HepG2 (cell line): ENCODE measurements around the gene DAPP1. TPM values are rescaled to one million over a fixed set of nuclear protein-coding genes. Genes with fewer than 3 reads are reported as not detected.

Experiments used
- ATAC-seq: fragments of 200-7000 bp; cut with Tn5 transposase; 3 replicates; pipeline ENCODE4 v1.9.1; 2020; ENCODE audit warnings: mild to moderate bottlenecking, moderate library complexity
- Bru-seq: library from RNA; stranded (reverse); fragments of 400-500 nt; gene quantifications from one replicate; lab custom pipeline; 2021; lab: Mats Ljungman, UMichigan
- BruChase-seq, 2 experiments: library from RNA; stranded (reverse); fragments of 400-500 nt; gene quantifications; one replicate each; lab custom pipeline; 2021; lab: Mats Ljungman, UMichigan
- BruUV-seq: library from RNA; stranded (reverse); fragments of 400-500 nt; replicated peaks from 2 replicates; lab custom pipeline; 2021; lab: Mats Ljungman, UMichigan
- CTCF ChIA-PET: fragments of 300-600 bp; formaldehyde crosslinking; extraction: SDS; loops from one replicate; lab custom pipeline; 2021; ENCODE audit warnings: low total read pairs, inconsistent platforms, low intra/inter-chr PET ratio; lab: Yijun Ruan, JAX
- POLR2A ChIA-PET: fragments of 350-600 bp; sonication (Branson Sonifier 250); formaldehyde crosslinking; loops from one replicate; lab custom pipeline; 2020; ENCODE audit warnings: antibody characterized with exemption, inconsistent platforms; lab: Yijun Ruan, JAX
- DNase-seq: peaks from one replicate; pipeline ENCODE4 v3.0.0-alpha.2; 2015; ENCODE audit warnings: low spot score
- FAIRE-seq: peaks from 3 replicates; lab custom pipeline; 2011; peaks lifted over from hg19 to GRCh38; lab: Jason Lieb, UNC
- H2AFZ ChIP-seq: one replicate; pipeline ENCODE4 v1.6.1; 2011; ENCODE audit warnings: low read length, inconsistent platforms
- H3K27ac ChIP-seq: fragments of 300-600 bp; 3 replicates; pipeline ENCODE4 v1.8.0; 2011; ENCODE audit warnings: mixed run types, mild to moderate bottlenecking, mixed read lengths, low read length, inconsistent platforms; ENCODE audit not compliant: insufficient read depth; ENCODE audit errors: extremely low read length
- H3K27me3 ChIP-seq, 2 experiments: fragments of 200-600 bp in 1 of 2; 2 replicates in 1 of 2; 3 replicates in 1 of 2; pipeline versions ENCODE4 v1.6.0 to v1.8.0; 2011; ENCODE audit warnings: low read length in 2 of 2, mild to moderate bottlenecking in 2 of 2, moderate library complexity in 2 of 2, inconsistent platforms in 1 of 2; ENCODE audit not compliant: insufficient read depth in 2 of 2, control insufficient read depth in 1 of 2
- H3K36me3 ChIP-seq, 2 experiments: fragments of 200-600 bp in 1 of 2; replicated peaks in 1 of 2; 2 replicates in 1 of 2; 3 replicates in 1 of 2; pipeline versions ENCODE4 v1.5.1 to v1.8.0; 2011; ENCODE audit warnings: low read length in 2 of 2, inconsistent platforms in 1 of 2; ENCODE audit not compliant: insufficient read depth in 2 of 2, control insufficient read depth in 1 of 2
- H3K4me1 ChIP-seq: 2 replicates; pipeline ENCODE4 v1.5.1; 2012; ENCODE audit warnings: low read length, inconsistent platforms; ENCODE audit not compliant: insufficient read depth
- H3K4me2 ChIP-seq: 2 replicates; pipeline ENCODE4 v1.6.0; 2011; ENCODE audit warnings: low read depth, low read length, inconsistent platforms
- H3K4me3 ChIP-seq, 3 experiments: fragments of 200-600 bp in 1 of 3; sonication (generic), shearing (Covaris generic) in 1 of 3; replicated peaks in 1 of 3; 2 replicates each; pipeline ENCODE4 v1.5.1; 2011 to 2016; ENCODE audit warnings: low read length in 3 of 3, inconsistent platforms in 2 of 3, low read depth in 2 of 3, mild to moderate bottlenecking in 2 of 3, control low read depth in 1 of 3, mixed read lengths in 1 of 3; ENCODE audit not compliant: insufficient read depth in 1 of 3
- H3K79me2 ChIP-seq: one replicate; pipeline ENCODE4 v1.6.1; 2011; ENCODE audit warnings: low read length, inconsistent platforms; ENCODE audit not compliant: insufficient read depth
- H3K9ac ChIP-seq: 2 replicates; pipeline ENCODE4 v1.6.0; 2011; ENCODE audit warnings: mild to moderate bottlenecking, low read depth, low read length, inconsistent platforms; ENCODE audit not compliant: insufficient read depth
- H3K9me3 ChIP-seq: 2 replicates; pipeline ENCODE4 v1.5.1; 2012; ENCODE audit warnings: mild to moderate bottlenecking, low read length
- H4K20me1 ChIP-seq: 2 replicates; pipeline ENCODE4 v1.6.0; 2011; ENCODE audit warnings: inconsistent platforms, mild to moderate bottlenecking, low read length, moderate library complexity; ENCODE audit not compliant: insufficient read depth
- CBX5 ChIP-seq: sonication (generic); formaldehyde crosslinking; IDR thresholded peaks from 2 replicates; pipeline ENCODE4 v1.4.0; 2020; ENCODE audit warnings: missing genetic modification reagents, borderline replicate concordance
- E2F1 ChIP-seq: sonication (generic); formaldehyde crosslinking; IDR thresholded peaks from 2 replicates; pipeline ENCODE4 v1.5.0; 2020; ENCODE audit warnings: missing genetic modification reagents
- NKX3-1 ChIP-seq: sonication (generic); formaldehyde crosslinking; IDR thresholded peaks from 2 replicates; pipeline ENCODE4 v1.5.0; 2020; ENCODE audit warnings: missing genetic modification reagents
- POLR2A ChIP-seq, 2 experiments: IDR thresholded peaks; 2 replicates each; pipeline ENCODE4 v1.6.1; 2011; ENCODE audit warnings: low read depth in 2 of 2, low read length in 2 of 2, mild to moderate bottlenecking in 1 of 2, moderate library complexity in 1 of 2; ENCODE audit not compliant: insufficient read depth in 1 of 2
- TGIF2 ChIP-seq: IDR thresholded peaks from 2 replicates; pipeline ENCODE4 v1.6.1; 2016; ENCODE audit warnings: control low read depth, missing compliant biosample characterization
- ZNF780A ChIP-seq: sonication (generic); formaldehyde crosslinking; IDR thresholded peaks from 2 replicates; pipeline ENCODE4 v1.8.0; 2022; ENCODE audit warnings: mild to moderate bottlenecking, missing genetic modification reagents, moderate library complexity
- ZNF883 ChIP-seq: sonication (generic); formaldehyde crosslinking; IDR thresholded peaks from 2 replicates; pipeline ENCODE4 v1.5.1; 2020; ENCODE audit warnings: mild to moderate bottlenecking, missing genetic modification reagents; ENCODE audit errors: not compliant biosample characterization
- WGBS: methylation state at CpG from one replicate; pipeline ENCODE4 v1.1.6; 2017; ENCODE audit warnings: low lambda C conversion rate; 5-methylcytosine and 5-hydroxymethylcytosine counted together
- in situ Hi-C: cut with HindIII; loops from 2 replicates; pipeline ENCODE4 v1.10.0; 2017; ENCODE audit warnings: low pct_unique_long_range_greater_than_20kb; ENCODE audit not compliant: extremely low pct_ligation_motif_present
- intact Hi-C: fragments of 100-400 bp; cut with micrococcal nuclease; formaldehyde crosslinking; loops from one replicate; pipeline ENCODE4 v1.10.0; 2022; ENCODE audit not compliant: unreplicated experiment
- long read RNA-seq, 2 experiments: library from RNA in 1 of 2; library from polyadenylated mRNA in 1 of 2; stranded (forward) in 1 of 2; unstranded in 1 of 2; transcript quantifications; one replicate each; pipeline ENCODE4 v2.0.0, GENCODE V29; 2019 to 2022
- polyA minus RNA-seq, 3 experiments: library from RNA; depleted of rRNA, polyadenylated mRNA; stranded (reverse); fragments of >200 nt; gene quantifications; 2 replicates each; pipeline ENCODE4 v1.2.3, GENCODE V29; 2011; ENCODE audit warnings: low replicate concordance in 1 of 3
- polyA plus RNA-seq, 8 experiments: library from polyadenylated mRNA; depleted of rRNA in 3 of 8; stranded (reverse) in 7 of 8; unstranded in 1 of 8; fragments of >200 nt; fragmentation: Illumina TruSeq in 4 of 8; extraction: Trizol in 4 of 8; gene quantifications; 2 replicates each; pipeline versions ENCODE4 v1.2.1 to v1.2.3, GENCODE V29; 2011 to 2016; ENCODE audit warnings: low read depth in 4 of 8, missing spikeins in 1 of 8, mixed read lengths in 1 of 8; ENCODE audit not compliant: insufficient read depth in 1 of 8
- total RNA-seq, 5 experiments: library from RNA; depleted of rRNA; stranded (reverse); fragments of >200 nt; fragmentation: Illumina TruSeq; extraction: Trizol; gene quantifications; 2 replicates each; pipeline ENCODE4 v1.2.3, GENCODE V29; 2016; ENCODE audit warnings: low read depth in 1 of 5
- TF ChIP-seq, protein P1 (sequence below): sonication (generic); formaldehyde crosslinking; IDR thresholded peaks from 2 replicates; pipeline ENCODE4 v1.9.0; 2021; ENCODE audit warnings: missing genetic modification reagents, borderline replicate concordance
- TF ChIP-seq, protein P2 (sequence below): sonication (generic); formaldehyde crosslinking; IDR thresholded peaks from 2 replicates; pipeline ENCODE4 v1.5.1; 2020; ENCODE audit warnings: missing genetic modification reagents, mild to moderate bottlenecking, borderline replicate concordance
- TF ChIP-seq, protein P3 (sequence below): IDR thresholded peaks from 2 replicates; pipeline ENCODE4 v1.6.1; 2016; ENCODE audit warnings: missing biosample characterization, missing genetic modification reagents, low read depth

DAPP1 gene
- total RNA-seq (2016; rRNA removed; fragmentation: Illumina TruSeq; extraction: Trizol) (not detected in 2 replicates), polyA plus RNA-seq (2011; rRNA removed) (not detected in 2 replicates), polyA minus RNA-seq (2011; rRNA and poly(A)+ RNA removed; ENCODE audit: low replicate concordance) (0.19 TPM in 1 of 2 replicates, not detected in the other), Bru-seq, nascent RNA (percentile 10 among the genes with signal in this experiment), BruChase-seq, experiment 1, labeled RNA remaining after a 6-hour chase (percentile 13 among the genes with signal in this experiment), BruChase-seq, experiment 2, labeled RNA remaining after a 2-hour chase (percentile 10 among the genes with signal in this experiment)
- not detected in 2 replicates for total RNA-seq (2016; cell fraction: cytosol; rRNA removed; fragmentation: Illumina TruSeq; extraction: Trizol; ENCODE audit: low read depth)
- not detected in 2 replicates for total RNA-seq (2016; cell fraction: insoluble cytoplasmic fraction; rRNA removed; fragmentation: Illumina TruSeq; extraction: Trizol)
- not detected in 2 replicates for total RNA-seq (2016; cell fraction: membrane; rRNA removed; fragmentation: Illumina TruSeq; extraction: Trizol)
- total RNA-seq (2016; cell fraction: nucleus; rRNA removed; fragmentation: Illumina TruSeq; extraction: Trizol): not detected in 2 replicates
- not detected in 2 replicates for polyA plus RNA-seq (2011; cell fraction: cytosol; rRNA removed)
- not detected in 2 replicates for polyA plus RNA-seq (2011; cell fraction: nucleus; rRNA removed)
- not detected in 2 replicates for polyA plus RNA-seq (2012)
- not detected in 2 replicates for polyA plus RNA-seq (2016; cell fraction: cytosol; fragmentation: Illumina TruSeq; extraction: Trizol; ENCODE audit: low read depth)
- not detected in 2 replicates for polyA plus RNA-seq (2016; cell fraction: insoluble cytoplasmic fraction; fragmentation: Illumina TruSeq; extraction: Trizol; ENCODE audit: low read depth)
- not detected in 2 replicates for polyA plus RNA-seq (2016; cell fraction: membrane; fragmentation: Illumina TruSeq; extraction: Trizol; ENCODE audit: low read depth)
- polyA plus RNA-seq (2016; cell fraction: nucleus; fragmentation: Illumina TruSeq; extraction: Trizol; ENCODE audit: insufficient read depth, low read depth): not detected in 2 replicates
- polyA minus RNA-seq (2011; cell fraction: cytosol; rRNA and poly(A)+ RNA removed): not detected in 2 replicates
- not detected in 2 replicates for polyA minus RNA-seq (2011; cell fraction: nucleus; rRNA and poly(A)+ RNA removed)
- long read RNA-seq, experiment 1: 0 reads
- long read RNA-seq, experiment 2: 0 reads

GRCh38 chr4:99816545-99817308, at the start of gene DAPP1:
Gene DAPP1 (plus strand): TSS chr4:99816827. CDS start chr4:99816914, 87 bp downstream.
- Histone ChIP-seq H3K4me2 (no peak within 1 kb of the TSS), H3K9ac (no peak within 1 kb of the TSS)
- POLR2A ChIA-PET: no interaction called here
- TF ChIP-seq CBX5 (CRISPR knock-in tag) (no peak), ZNF883 (CRISPR knock-in tag) (no peak), TGIF2 (no peak), E2F1 (CRISPR knock-in tag) (no peak), ZNF780A (CRISPR knock-in tag) (no peak), NKX3-1 (CRISPR knock-in tag) (no peak), POLR2A (IDR thresholded peaks at IDR 0.05; ENCODE audit: insufficient read depth in 1 of 2, low read depth in 2 of 2, low read length in 2 of 2) (no peak)
- TF ChIP-seq, protein P1, sequence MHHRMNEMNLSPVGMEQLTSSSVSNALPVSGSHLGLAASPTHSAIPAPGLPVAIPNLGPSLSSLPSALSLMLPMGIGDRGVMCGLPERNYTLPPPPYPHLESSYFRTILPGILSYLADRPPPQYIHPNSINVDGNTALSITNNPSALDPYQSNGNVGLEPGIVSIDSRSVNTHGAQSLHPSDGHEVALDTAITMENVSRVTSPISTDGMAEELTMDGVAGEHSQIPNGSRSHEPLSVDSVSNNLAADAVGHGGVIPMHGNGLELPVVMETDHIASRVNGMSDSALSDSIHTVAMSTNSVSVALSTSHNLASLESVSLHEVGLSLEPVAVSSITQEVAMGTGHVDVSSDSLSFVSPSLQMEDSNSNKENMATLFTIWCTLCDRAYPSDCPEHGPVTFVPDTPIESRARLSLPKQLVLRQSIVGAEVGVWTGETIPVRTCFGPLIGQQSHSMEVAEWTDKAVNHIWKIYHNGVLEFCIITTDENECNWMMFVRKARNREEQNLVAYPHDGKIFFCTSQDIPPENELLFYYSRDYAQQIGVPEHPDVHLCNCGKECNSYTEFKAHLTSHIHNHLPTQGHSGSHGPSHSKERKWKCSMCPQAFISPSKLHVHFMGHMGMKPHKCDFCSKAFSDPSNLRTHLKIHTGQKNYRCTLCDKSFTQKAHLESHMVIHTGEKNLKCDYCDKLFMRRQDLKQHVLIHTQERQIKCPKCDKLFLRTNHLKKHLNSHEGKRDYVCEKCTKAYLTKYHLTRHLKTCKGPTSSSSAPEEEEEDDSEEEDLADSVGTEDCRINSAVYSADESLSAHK (CRISPR knock-in tag): no peak
- TF ChIP-seq, protein P2, sequence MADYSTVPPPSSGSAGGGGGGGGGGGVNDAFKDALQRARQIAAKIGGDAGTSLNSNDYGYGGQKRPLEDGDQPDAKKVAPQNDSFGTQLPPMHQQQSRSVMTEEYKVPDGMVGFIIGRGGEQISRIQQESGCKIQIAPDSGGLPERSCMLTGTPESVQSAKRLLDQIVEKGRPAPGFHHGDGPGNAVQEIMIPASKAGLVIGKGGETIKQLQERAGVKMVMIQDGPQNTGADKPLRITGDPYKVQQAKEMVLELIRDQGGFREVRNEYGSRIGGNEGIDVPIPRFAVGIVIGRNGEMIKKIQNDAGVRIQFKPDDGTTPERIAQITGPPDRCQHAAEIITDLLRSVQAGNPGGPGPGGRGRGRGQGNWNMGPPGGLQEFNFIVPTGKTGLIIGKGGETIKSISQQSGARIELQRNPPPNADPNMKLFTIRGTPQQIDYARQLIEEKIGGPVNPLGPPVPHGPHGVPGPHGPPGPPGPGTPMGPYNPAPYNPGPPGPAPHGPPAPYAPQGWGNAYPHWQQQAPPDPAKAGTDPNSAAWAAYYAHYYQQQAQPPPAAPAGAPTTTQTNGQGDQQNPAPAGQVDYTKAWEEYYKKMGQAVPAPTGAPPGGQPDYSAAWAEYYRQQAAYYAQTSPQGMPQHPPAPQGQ (CRISPR knock-in tag): no peak
- TF ChIP-seq, protein P3, sequence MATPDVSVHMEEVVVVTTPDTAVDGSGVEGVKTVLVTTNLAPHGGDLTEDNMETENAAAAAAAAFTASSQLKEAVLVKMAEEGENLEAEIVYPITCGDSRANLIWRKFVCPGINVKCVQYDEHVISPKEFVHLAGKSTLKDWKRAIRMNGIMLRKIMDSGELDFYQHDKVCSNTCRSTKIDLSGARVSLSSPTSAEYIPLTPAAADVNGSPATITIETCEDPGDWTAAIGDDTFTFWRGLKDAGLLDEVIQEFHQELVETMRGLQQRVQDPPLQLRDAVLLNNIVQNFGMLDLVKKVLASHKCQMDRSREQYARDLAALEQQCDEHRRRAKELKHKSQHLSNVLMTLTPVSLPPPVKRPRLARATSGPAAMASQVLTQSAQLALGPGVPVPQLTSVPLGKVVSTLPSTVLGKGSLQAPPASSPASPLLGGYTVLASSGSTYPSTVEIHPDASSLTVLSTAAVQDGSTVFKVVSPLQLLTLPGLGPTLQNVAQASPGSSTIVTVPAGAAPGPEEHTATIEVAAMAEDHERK (CRISPR knock-in tag): no peak

More at GRCh38 chr4:99816545-99817308, at the start of gene DAPP1:
- H2AFZ ChIP-seq: no peak within 1 kb of the TSS
- no peaks in the 10 kb centered on the region for H3K36me3 ChIP-seq
- no peak; the same call in 2 of the 3 replicates for ATAC-seq
- H3K4me3 ChIP-seq: no peak within 1 kb of the TSS
- intact Hi-C loops (no loop called here), in situ Hi-C loops (no loop called here)
- no peak for DNase-seq
- no peaks in the 10 kb centered on the region for H3K79me2 ChIP-seq
- no TSS peak for BruUV-seq
- no peak for FAIRE-seq
- CTCF ChIA-PET: no interaction called here
- H3K9me3 ChIP-seq: no peaks in the 10 kb centered on the region
- H3K27me3 ChIP-seq: peaks cover 0 to 3% of the 10 kb centered on the region in 2 experiments; a peak in 1 of 5 replicates
- no peaks in the 10 kb centered on the region for H4K20me1 ChIP-seq
- 61% methylated on average over 4 of the region's 7 CpGs for WGBS
- H3K27ac ChIP-seq: no peak within 1 kb of the TSS
- peaks cover 11% of the 10 kb centered on the region for H3K4me1 ChIP-seq
